ENCODE measurements around the gene SDR9C7. TPM values are rescaled to one million over a fixed set of nuclear protein-coding genes. Genes with fewer than 3 reads are reported as not detected.
"Not testable (repeated sequence)": the region's sequence is repeated elsewhere in the genome, so short reads cannot be mapped to it uniquely, and the experiment has no call there.

Gene SDR9C7
- total and polyA plus RNA-seq, 2 of the 8 experiments (the other 6 are each of a cell fraction or from before 2014, with no cell fraction given) = 0.11 TPM; not detected in 1

- POLR2A ChIA-PET (ENCODE audit: partially characterized antibody) = not testable (repeated sequence)
Observed at GRCh38 chr12:56977361-56977760, 43.2 kb upstream of the SDR9C7 start.

GRCh38 chr12:56974224-56974623 lies 40.0 kb upstream of the SDR9C7 start:
- H3K4me2 ChIP-seq (ENCODE audit: insufficient read depth in 1 of 2, low read depth in 2 of 2, low read length in 2 of 2); H2BK5ac ChIP-seq (ENCODE audit: low read depth, low read length); H3K23me2 ChIP-seq (ENCODE audit: low read depth, low read length); H3K9ac ChIP-seq (replicated peaks in 1 of 4; ENCODE audit: extremely low read depth in 1 of 4, low read depth in 3 of 4, low read length in 3 of 4); H3K23ac ChIP-seq (ENCODE audit: insufficient read length); H2BK12ac ChIP-seq (ENCODE audit: low read depth, low read length); H3K36me3 ChIP-seq (ENCODE audit: control insufficient read depth in 2 of 4, insufficient read depth in 4 of 4, low read length in 3 of 4); H3K4ac ChIP-seq (replicated peaks; ENCODE audit: insufficient read length, low read depth, low read length); H3K4me3 ChIP-seq (ENCODE audit: extremely low read depth in 1 of 4, insufficient read depth in 2 of 4, low read depth in 3 of 4, low read length in 4 of 4); POLR2A ChIA-PET (ENCODE audit: partially characterized antibody); H4K8ac ChIP-seq (ENCODE audit: extremely low read depth, insufficient read depth, low read length); H3K9me3 ChIP-seq (ENCODE audit: insufficient read depth in 2 of 2, low read depth in 1 of 2, low read length in 1 of 2); DNase-seq (ENCODE audit: low read depth in 1 of 2, low spot score in 2 of 2); H2BK15ac ChIP-seq (ENCODE audit: low read length); H2BK120ac ChIP-seq (replicated peaks; ENCODE audit: low read depth, low read length); H4K5ac ChIP-seq (ENCODE audit: insufficient read length, low read depth, low read length); H3K4me1 ChIP-seq (replicated peaks in 1 of 4; ENCODE audit: control insufficient read depth in 3 of 4, insufficient read depth in 4 of 4, low read length in 3 of 4); H3K27ac ChIP-seq (ENCODE audit: low read depth, low read length); CTCF ChIA-PET (ENCODE audit: partially characterized antibody); H4K91ac ChIP-seq (replicated peaks; ENCODE audit: insufficient read length, low read length); FAIRE-seq; H3K14ac ChIP-seq (ENCODE audit: insufficient read length); H3K79me2 ChIP-seq (ENCODE audit: control insufficient read depth in 1 of 2, insufficient read depth in 2 of 2, low read length in 2 of 2); H2AFZ ChIP-seq (ENCODE audit: low read length); H2BK20ac ChIP-seq (ENCODE audit: low read length); H3K18ac ChIP-seq (ENCODE audit: extremely low read depth, low read length); H2AK5ac ChIP-seq (ENCODE audit: low read depth, low read length); H3K27me3 ChIP-seq (replicated peaks in 1 of 4; ENCODE audit: control insufficient read depth in 3 of 4, extremely low read depth in 1 of 4, insufficient read depth in 3 of 4, low read length in 3 of 4); H3K79me1 ChIP-seq (ENCODE audit: low read depth, low read length); H4K20me1 ChIP-seq (replicated peaks in 1 of 2; ENCODE audit: control insufficient read depth in 1 of 2, insufficient read depth in 2 of 2, low read length in 2 of 2); H3K56ac ChIP-seq (replicated peaks; ENCODE audit: insufficient read length, low read depth, low read length): not testable (repeated sequence)
- 80% methylated on average over 2 of the region's 3 CpGs; no CpG with 5 or more reads in 1 of the 2 experiments for WGBS, 2 experiments (ENCODE audit: extremely low coverage in 1 of 2, insufficient coverage in 1 of 2, insufficient read length in 1 of 2, insufficient replicate concordance in 2 of 2, low coverage in 1 of 2, low lambda C conversion rate in 2 of 2, missing lambda C conversion rate in 1 of 2)

More at GRCh38 chr12:56977361-56977760, 43.2 kb upstream of the SDR9C7 start:
- H3K18ac ChIP-seq (ENCODE audit: extremely low read depth, low read length); H3K23me2 ChIP-seq (ENCODE audit: low read depth, low read length); H3K27me3 ChIP-seq (replicated peaks in 1 of 4; ENCODE audit: control insufficient read depth in 3 of 4, extremely low read depth in 1 of 4, insufficient read depth in 3 of 4, low read length in 3 of 4); H3K36me3 ChIP-seq (ENCODE audit: control insufficient read depth in 2 of 4, insufficient read depth in 4 of 4, low read length in 3 of 4); H4K8ac ChIP-seq (ENCODE audit: extremely low read depth, insufficient read depth, low read length); H2BK20ac ChIP-seq (ENCODE audit: low read length); H3K79me1 ChIP-seq (ENCODE audit: low read depth, low read length); H3K56ac ChIP-seq (replicated peaks; ENCODE audit: insufficient read length, low read depth, low read length); H2AFZ ChIP-seq (ENCODE audit: low read length); H3K14ac ChIP-seq (ENCODE audit: insufficient read length); H3K27ac ChIP-seq (ENCODE audit: low read depth, low read length); H3K4me1 ChIP-seq (replicated peaks in 1 of 4; ENCODE audit: control insufficient read depth in 3 of 4, insufficient read depth in 4 of 4, low read length in 3 of 4); H4K20me1 ChIP-seq (replicated peaks in 1 of 2; ENCODE audit: control insufficient read depth in 1 of 2, insufficient read depth in 2 of 2, low read length in 2 of 2); H2BK5ac ChIP-seq (ENCODE audit: low read depth, low read length); H3K4me3 ChIP-seq (ENCODE audit: extremely low read depth in 1 of 4, insufficient read depth in 2 of 4, low read depth in 3 of 4, low read length in 4 of 4); H2BK15ac ChIP-seq (ENCODE audit: low read length); H4K5ac ChIP-seq (ENCODE audit: insufficient read length, low read depth, low read length); H3K4ac ChIP-seq (replicated peaks; ENCODE audit: insufficient read length, low read depth, low read length); H3K23ac ChIP-seq (ENCODE audit: insufficient read length); FAIRE-seq; H2AK5ac ChIP-seq (ENCODE audit: low read depth, low read length); H3K9me3 ChIP-seq (ENCODE audit: insufficient read depth in 2 of 2, low read depth in 1 of 2, low read length in 1 of 2); H2BK120ac ChIP-seq (replicated peaks; ENCODE audit: low read depth, low read length); H3K9ac ChIP-seq (replicated peaks in 1 of 4; ENCODE audit: extremely low read depth in 1 of 4, low read depth in 3 of 4, low read length in 3 of 4); DNase-seq (ENCODE audit: low read depth in 1 of 2, low spot score in 2 of 2); H2BK12ac ChIP-seq (ENCODE audit: low read depth, low read length); H3K79me2 ChIP-seq (ENCODE audit: control insufficient read depth in 1 of 2, insufficient read depth in 2 of 2, low read length in 2 of 2); H3K4me2 ChIP-seq (ENCODE audit: insufficient read depth in 1 of 2, low read depth in 2 of 2, low read length in 2 of 2); H4K91ac ChIP-seq (replicated peaks; ENCODE audit: insufficient read length, low read length): not testable (repeated sequence)
- CTCF ChIA-PET (ENCODE audit: partially characterized antibody) = interaction anchor here (1.7 kb wide), 1 partner anchor 10 kb away, joined by 4 read pairs; no protein-coding TSS in a partner anchor
- WGBS, 2 experiments (ENCODE audit: extremely low coverage in 1 of 2, insufficient coverage in 1 of 2, insufficient read length in 1 of 2, insufficient replicate concordance in 2 of 2, low coverage in 1 of 2, low lambda C conversion rate in 2 of 2, missing lambda C conversion rate in 1 of 2) = 83% methylated on average over 4 of the region's 4 CpGs; no CpG with 5 or more reads in 1 of the 2 experiments

All from H1 (cell line).